ENCODE results near the gene SEC61G.

Gene SEC61G

DNA sequence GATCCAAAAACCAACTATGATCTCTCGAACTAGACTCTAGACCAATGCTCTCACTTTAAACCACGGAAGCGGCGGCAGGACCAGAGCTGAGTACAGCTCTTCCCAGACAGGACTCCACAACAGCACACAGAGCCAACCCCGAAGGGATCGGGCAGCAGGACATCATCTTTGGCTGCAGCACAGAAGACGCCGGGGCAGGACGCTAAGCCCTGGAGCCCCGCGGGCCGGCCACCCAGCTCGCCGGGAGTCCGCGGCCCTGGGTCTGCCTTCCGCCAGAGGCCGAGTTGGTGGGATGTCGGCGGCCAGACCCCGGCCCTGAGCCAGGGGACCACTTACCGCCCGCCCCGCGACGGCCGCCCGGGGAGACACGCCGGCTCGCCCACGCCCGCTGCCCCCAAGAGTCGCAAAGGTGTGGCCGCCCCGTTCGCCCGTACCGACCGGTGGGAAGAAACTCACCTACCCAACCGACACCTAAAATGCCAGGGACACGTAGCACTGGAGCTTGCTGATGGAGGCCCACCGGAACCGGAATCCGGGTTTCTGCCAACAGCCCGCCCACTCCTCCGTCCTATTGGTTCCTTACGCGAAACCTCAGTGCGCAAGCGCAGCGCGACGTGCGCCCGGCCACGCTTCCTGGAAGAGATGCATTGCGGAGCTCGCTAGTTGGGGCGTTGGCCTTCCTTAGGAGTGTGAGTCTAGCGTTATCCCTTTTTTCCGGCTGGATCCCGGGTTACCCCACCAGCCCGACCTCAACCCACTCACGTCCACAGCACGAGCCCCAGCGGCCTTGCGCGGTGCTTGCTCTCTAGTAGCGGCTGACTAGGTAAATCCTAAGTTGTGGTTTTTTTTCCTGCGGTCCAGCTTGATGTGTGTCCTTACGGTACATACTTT is at the start of gene SEC61G:
Gene SEC61G, minus strand, starts transcription at position 510 of the 891 bp plus-strand sequence. CDS start 1,623 bp downstream, outside the sequence.
- DNase-seq (ENCODE audit: low spot score) = peak; percentile 99

DNA sequence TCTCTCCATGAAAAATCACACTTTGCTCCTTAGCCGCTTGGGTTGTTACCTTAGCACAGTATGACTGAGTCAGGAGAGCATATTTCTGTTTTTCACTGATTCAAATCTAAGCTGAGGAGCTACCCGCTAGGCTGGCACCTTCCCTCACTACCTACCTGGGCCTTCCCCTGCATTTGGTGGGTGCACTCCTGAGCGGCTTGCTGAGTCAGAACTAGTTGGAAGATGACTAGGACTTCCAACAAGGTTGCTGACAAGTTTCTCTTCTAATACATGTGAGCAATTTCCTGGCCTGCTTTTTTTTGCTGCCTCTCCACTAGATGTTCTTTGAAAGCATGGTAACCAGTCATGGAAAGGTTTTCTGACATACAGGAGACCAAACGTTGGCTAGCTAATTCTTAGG is 43.8 kb upstream of the SEC61G start:
- DNase-seq (ENCODE audit: low spot score) = peak; percentile 14

DNA sequence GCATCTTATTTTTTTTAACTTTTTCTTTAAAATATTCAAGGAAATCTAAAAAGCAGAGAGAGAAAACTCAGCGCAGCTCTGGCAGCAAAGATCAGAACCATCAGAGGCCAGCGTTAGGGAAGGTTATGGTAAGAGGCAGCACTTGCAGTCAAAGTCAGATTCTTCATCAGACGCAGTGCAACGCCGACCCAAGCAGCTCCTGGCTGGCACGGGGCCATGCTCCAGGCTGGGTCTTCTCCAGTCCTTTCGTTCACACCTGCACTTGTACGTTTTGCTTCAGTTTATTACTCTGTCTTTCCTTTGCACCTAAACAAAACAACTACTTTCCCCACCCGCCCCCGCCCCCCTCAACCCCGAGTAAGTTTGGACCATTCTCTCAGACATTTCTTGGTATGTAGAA is 43.1 kb upstream of the SEC61G start:
- no peak for DNase-seq (ENCODE audit: low spot score)

DNA sequence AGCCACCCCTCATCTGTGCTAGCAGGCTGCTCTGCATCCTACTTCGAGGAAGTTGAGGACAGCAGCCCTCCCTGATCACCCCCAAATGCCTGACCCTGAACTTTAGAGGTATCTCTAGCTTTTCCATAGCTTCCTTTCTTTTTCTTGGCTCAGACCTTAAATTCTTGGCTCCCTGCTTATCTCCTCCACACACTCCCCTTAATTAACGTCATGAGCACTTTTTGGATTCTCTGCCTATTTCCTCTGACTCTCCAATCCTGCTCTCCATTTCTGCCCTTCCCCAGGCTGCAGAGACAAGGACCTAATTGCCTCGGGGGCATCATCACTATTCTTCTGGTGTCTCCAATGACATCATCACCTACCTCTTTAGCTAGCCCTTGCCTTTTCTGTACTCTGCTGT is 40.8 kb upstream of the SEC61G start:
- DNase-seq (ENCODE audit: low spot score) = no peak

- no peak for DNase-seq (ENCODE audit: low spot score)
These were observed 39.5 kb upstream of the SEC61G start for GRCh38 chr7:54798530-54798929.

DNA sequence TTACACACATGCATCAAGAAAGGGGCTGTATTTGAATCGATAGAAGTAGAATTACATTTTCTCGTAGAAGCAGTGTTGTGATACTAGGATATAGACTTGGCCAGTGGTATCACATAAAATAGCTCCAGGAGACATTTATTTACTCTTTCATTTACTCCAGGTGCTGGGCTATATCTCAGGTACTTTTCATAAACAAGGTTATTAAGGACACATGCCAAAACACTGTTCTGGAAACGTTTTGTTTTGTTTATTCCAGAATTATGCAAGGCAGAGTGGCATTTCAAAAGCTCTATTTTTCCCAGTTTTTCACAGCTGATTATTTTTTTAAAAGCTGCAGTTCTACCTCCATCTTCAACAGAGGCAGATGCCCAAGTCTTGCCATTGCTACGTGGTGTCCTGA is 37.8 kb upstream of the SEC61G start:
- DNase-seq (ENCODE audit: low spot score) = no peak

DNA sequence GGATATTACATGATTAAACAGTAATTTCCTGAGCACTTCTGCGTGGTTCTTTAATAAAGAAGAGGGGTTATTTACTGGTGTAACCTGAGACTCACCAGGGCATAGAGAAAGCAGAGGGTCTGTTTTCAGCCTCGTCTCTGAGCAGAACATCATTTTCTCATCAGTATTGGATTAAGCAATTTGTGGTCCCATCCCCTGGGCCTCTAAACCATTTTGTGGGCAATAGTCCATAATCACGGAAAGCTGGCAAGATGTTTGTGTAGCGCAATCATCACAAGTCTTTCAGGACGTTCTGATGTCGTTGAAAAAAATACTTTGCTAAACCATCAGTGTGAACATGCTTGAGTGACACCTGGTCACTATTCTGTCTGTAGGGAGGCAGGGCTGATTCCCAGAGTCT is 37.1 kb upstream of the SEC61G start:
- DNase-seq (ENCODE audit: low spot score) = no peak

DNA sequence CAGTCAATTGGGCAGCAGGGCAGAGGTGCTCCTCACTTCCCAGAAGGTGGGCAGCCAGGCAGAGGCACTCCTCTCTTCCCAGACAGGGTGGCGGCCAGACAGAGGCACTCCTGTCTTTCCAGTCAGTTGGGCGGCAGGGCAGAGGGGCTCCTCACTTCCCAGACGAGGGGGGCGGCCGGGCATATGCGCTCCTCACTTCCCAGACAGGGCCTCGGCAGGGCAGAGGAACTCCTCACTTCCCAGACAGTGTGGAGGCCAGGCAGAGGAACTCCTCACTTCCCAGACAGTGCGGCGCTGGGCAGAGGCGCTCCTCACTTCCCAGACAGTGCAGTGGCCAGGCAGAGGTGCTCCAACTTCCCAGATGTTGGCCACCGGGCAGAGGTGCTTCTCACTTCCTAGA is 33.4 kb upstream of the SEC61G start:
- DNase-seq (ENCODE audit: low spot score) = no peak

DNA sequence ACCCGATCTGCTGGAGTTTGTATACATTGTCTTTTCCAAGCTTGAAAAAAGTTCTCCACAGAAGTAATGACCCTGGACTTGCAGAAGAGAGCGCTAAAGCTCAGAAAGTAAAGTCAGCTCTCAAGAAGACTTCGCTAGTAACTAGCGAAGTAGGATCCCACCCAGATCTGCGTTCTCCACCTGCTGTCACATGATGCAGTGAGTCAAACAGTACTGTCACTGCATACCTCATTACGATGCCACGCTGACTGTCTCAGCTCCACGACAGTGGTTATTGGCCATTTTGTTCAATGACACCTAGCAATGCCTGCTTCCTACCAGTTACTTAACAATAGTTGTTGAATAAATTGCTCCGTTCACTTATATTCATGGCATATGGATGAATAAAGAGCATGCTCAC is 29.7 kb upstream of the SEC61G start:
- DNase-seq (ENCODE audit: low spot score) = peak; percentile 83

DNA sequence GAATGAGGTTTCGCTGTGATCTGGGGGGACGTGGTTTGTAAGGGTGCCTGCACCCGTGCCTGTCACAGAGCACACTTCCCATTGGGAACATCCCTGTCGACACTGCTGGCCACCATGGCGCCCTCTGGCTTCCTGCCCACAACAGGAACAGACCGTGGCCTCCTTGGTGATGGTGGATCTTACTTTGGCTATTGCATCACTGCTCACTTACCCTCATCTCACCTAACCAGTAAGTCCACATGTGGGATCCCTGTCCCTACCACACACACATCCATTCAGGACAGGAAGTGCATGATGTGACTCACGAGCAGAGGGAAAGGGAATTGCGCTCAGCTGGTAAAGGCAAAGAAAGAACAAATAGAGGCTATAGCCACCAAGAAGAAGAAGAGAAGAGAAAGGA is 26.2 kb upstream of the SEC61G start:
- no peak for DNase-seq (ENCODE audit: low spot score)

DNA sequence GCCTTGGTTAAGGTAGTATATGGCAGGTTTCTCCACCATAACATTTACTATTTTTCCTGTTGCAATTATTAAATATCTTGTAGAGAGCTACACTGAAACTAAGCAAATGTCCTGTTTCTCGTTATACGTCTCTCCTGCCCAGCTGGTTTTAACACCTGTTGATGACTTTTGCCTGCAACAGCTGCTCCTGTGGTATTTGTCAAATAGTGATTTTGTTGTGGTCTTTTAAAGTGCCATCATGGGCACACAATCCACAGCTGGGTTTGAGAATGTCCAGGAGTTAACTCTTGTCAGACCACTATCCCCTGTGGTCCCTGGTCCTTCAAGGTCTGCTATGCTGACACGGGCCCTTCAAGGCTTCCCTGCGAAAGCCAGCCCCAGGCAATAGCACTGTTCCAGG is 24.9 kb upstream of the SEC61G start:
- no peak for DNase-seq (ENCODE audit: low spot score)

- DNase-seq (ENCODE audit: low spot score) = no peak
These were observed 23.8 kb upstream of the SEC61G start for GRCh38 chr7:54782829-54783228.

GRCh38 chr7:54782314-54782713 is 23.3 kb upstream of the SEC61G start:
- DNase-seq (ENCODE audit: low spot score) = no peak

DNA sequence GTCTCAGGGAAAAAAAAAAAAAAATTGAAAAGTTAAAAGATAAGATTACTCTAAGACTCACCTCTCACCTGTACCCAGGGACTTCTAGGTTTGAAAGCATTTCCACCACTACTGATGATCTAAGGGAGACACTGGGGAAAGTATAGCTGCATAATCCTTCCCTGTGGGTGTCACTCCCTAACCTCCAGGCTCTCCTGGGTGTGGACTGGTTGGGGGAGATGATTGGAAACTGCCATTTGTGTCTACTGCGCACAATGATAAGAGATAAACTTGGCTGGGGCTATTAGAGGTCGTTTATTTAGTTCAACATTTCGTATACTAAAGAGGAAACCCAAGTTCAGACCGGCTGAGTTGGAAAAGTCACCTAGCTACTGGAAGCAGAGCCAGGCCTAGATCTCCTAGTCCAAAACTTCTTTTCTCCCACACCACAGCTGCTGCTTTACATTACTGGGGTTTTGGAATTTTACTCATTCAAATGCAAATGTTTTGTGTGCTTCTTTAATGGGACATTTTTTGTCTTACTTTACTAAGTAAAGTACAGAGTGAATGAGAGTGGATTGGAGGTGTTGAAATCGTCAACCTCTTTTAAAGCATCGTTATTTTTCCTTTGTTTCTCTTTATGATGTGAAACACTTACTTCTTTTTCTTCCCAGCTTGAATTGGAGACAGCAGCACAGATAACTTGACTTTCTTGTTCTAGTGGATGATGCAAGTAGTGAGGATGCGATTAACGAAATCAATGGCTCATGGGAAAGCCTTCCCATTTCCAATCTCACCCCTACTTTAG is 22.3 kb upstream of the SEC61G start:
- DNase-seq (ENCODE audit: low spot score) = no peak

DNA sequence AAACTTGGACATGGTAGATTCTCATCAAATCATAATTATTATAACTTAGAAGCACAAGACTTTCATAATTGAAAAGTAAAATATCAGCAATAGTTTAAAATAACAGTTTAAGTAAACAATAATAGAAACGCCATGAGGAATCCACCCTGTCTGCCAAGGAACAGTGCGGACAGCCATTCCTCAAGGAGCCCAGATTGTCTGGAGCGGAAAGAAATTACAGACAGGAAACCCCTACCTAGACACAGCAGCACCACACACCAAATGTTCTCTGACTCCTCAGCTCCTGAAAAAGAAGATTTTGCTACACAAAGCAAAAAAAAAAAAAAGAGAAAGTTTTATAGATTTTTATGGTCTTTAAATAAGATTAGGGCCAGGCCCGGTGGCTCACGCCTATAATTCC is 21.5 kb upstream of the SEC61G start:
- no peak for DNase-seq (ENCODE audit: low spot score)

DNA sequence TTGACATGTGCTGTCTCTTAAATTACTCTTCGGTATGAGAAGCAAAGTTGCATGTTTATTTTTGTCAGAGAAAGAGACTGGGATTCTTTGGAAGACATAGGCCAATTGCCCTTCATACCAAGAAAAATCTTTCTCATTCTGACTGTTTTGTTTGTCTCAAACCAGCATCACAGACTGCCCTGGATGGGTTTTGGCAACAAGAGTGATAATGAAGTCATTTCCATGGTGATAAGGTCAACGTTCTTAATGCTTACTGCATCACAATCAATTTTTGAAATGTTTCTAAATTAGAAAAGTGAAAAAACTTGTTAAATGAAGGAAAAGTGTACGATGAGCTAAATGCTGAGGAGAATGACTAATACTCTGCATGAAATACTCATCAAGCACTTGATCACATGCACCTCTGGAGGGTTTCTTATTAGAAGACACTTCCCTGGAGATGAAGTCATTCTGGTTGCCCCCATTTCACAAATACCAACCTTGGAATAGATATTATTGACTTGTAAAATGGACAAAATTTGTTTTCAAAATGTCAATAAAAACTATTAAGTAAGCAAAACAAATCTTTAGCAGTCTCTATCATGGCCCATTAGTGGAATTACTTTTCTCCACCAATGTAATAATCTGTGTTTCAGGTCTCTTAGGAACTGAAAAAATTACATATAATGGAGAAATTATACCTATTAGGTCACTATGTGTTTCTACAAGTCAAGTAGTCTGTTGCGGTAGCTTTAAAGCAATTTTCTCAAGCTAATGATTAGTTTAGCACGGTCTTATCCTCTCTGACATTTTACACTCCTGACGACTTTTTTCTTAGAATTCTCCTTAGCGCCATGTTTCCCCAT is 19.9 kb upstream of the SEC61G start:
- no peak for DNase-seq (ENCODE audit: low spot score)

GRCh38 chr7:54778166-54778565 is 19.2 kb upstream of the SEC61G start:
- no peak for DNase-seq (ENCODE audit: low spot score)

DNA sequence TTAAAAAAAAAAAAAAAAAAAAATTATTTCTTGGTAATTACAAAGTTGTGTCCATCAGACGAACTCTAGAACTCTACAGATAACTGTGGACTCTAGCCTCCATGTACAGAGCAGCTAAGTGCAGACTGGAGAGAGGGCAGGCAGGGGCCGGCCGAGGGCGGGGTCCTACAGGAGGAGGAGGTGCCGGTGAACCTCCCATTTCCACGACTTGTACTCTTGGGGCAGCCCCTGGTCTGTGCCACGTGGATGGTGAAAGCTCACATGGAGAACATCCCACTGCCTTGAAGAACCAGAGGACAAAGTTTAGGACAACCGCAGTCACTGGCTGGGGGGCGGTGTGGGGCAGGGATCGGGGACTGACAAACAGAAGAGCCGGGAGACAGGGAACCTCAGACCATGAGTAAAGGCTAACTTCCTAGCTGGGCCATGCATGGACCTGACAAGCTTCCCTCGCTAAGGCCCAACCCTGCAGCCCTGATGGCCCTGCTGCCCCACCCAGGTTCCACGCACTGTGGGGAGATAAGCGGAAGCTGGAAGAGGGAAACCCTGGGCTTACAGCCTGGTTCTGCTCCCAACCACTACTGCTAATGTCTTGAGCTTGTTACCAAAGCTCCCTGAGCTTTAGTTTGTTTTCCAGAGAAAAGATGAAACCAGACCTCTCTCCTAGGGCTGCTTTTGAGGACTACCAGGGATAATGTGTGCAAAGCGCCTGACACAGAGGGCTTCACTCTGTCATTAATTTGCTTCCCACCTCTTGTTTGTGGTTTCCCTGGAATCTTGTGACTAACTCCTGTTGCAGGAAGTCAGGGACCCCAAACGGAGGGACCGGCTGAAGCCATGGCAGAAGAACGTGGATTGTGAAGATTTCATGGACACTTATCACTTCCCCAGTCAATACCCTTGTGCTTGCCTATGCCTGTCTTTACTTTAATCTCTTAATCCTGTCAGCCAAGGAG is 16.1 kb upstream of the SEC61G start:
- DNase-seq (ENCODE audit: low spot score) = no peak

- DNase-seq (ENCODE audit: low spot score) = peak; percentile 83
These were observed 14.7 kb upstream of the SEC61G start for GRCh38 chr7:54773472-54774399.

DNA sequence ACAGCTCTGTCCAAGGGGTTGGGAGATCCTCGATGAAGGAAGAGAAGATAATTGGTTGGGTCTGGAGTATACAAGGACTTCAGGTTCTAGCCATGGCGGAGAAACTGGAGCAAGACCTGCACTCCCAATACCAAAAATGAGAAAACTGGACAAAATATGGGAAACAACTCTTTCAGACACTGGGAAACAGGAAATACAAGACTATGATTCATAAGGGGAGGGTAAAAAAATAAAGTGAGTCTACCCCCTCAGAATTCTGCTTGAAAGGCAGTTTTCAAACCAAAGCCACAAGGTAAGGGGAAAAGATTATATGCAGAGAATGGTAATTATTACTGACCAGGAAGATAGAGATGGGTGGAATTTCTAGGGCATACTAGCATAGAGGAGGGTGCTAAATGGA is 10.2 kb upstream of the SEC61G start:
- peak; percentile 19 for DNase-seq (ENCODE audit: low spot score)
